Measurements from ENCODE around the gene SHOC1. TPM values are rescaled to one million over a fixed set of nuclear protein-coding genes. Genes with fewer than 3 reads are reported as not detected.
A peak's percentile ranks its signal among the peaks of the same experiment; 100 is the strongest.

SHOC1 gene
- total RNA-seq, 6 experiments from 2014 or later, result not detected

- TF ChIP-seq CTCF (IDR thresholded peaks at IDR 0.05), result no peak
- H3K27me3 Mint-ChIP-seq (ENCODE audit: insufficient read depth), result no peaks in the 10 kb centered on the region
These were observed 11.3 kb downstream of the SHOC1 start for GRCh38 chr9:111783424-111783823.

GRCh38 chr9:111766066-111766465 lies 28.7 kb downstream of the SHOC1 start:
- peaks cover 23% of the 10 kb centered on the region for H3K36me3 Mint-ChIP-seq (ENCODE audit: low read depth)
- no peak for TF ChIP-seq CTCF (IDR thresholded peaks at IDR 0.05)
- H3K4me3 Mint-ChIP-seq, result no peak overlapping the region
- DNase-seq, result no peak
- H3K27me3 Mint-ChIP-seq (ENCODE audit: insufficient read depth), result no peaks in the 10 kb centered on the region; the same call in 1 of the 2 replicates
- H3K27ac Mint-ChIP-seq, result no peak overlapping the region
- H3K4me1 Mint-ChIP-seq (ENCODE audit: low read depth), result peaks cover 12% of the 10 kb centered on the region; the same call in 1 of the 2 replicates
- peaks cover 12% of the 10 kb centered on the region for H3K9me3 Mint-ChIP-seq

More at GRCh38 chr9:111783424-111783823, 11.3 kb downstream of the SHOC1 start:
- H3K36me3 Mint-ChIP-seq (ENCODE audit: low read depth), result peaks cover 14% of the 10 kb centered on the region
- H3K4me1 Mint-ChIP-seq (ENCODE audit: low read depth), result peaks cover 5% of the 10 kb centered on the region; the same call in 1 of the 2 replicates
- no peak for DNase-seq
- H3K9me3 Mint-ChIP-seq, result no peaks in the 10 kb centered on the region; the same call in 1 of the 2 replicates
- no peak overlapping the region for H3K27ac Mint-ChIP-seq
- no peak overlapping the region for H3K4me3 Mint-ChIP-seq

- H3K9me3 Mint-ChIP-seq, result peaks cover 12% of the 10 kb centered on the region
- no peak for TF ChIP-seq CTCF (IDR thresholded peaks at IDR 0.05)
- peaks cover 16% of the 10 kb centered on the region for H3K4me1 Mint-ChIP-seq (ENCODE audit: low read depth)
- no peak overlapping the region for H3K4me3 Mint-ChIP-seq
- peaks cover 15% of the 10 kb centered on the region for H3K36me3 Mint-ChIP-seq (ENCODE audit: low read depth)
- no peak for DNase-seq
- H3K27ac Mint-ChIP-seq, result no peak overlapping the region
- no peaks in the 10 kb centered on the region for H3K27me3 Mint-ChIP-seq (ENCODE audit: insufficient read depth)
These were observed 32.2 kb downstream of the SHOC1 start for GRCh38 chr9:111762556-111762955.

GRCh38 chr9:111759762-111760639 lies 34.7 kb downstream of the SHOC1 start:
- peak; percentile 87 for TF ChIP-seq CTCF (IDR thresholded peaks at IDR 0.05)
- peaks cover 16% of the 10 kb centered on the region for H3K4me1 Mint-ChIP-seq (ENCODE audit: low read depth)
- H3K27me3 Mint-ChIP-seq (ENCODE audit: insufficient read depth), result no peaks in the 10 kb centered on the region
- H3K36me3 Mint-ChIP-seq (ENCODE audit: low read depth), result no peaks in the 10 kb centered on the region
- H3K9me3 Mint-ChIP-seq, result no peaks in the 10 kb centered on the region
- peak overlapping the region; percentile 49 for H3K27ac Mint-ChIP-seq
- H3K4me3 Mint-ChIP-seq, result no peak overlapping the region
- DNase-seq, result peak; percentile 83

- Mint-ChIP-seq H3K27ac (no peak overlapping the region), H3K36me3 (ENCODE audit: low read depth) (peaks cover 41% of the 10 kb centered on the region), H3K27me3 (ENCODE audit: insufficient read depth) (no peaks in the 10 kb centered on the region), H3K4me3 (no peak overlapping the region), H3K9me3 (peaks cover 28% of the 10 kb centered on the region), H3K4me1 (ENCODE audit: low read depth) (peaks cover 16% of the 10 kb centered on the region)
- DNase-seq, result no peak
- no peak for TF ChIP-seq CTCF (IDR thresholded peaks at IDR 0.05)
These were observed 39.9 kb downstream of the SHOC1 start for GRCh38 chr9:111754800-111755199.

Data from HFFc6 (cell line).